ENCODE measurements around the gene MPV17. TPM values are rescaled to one million over a fixed set of nuclear protein-coding genes. Genes with fewer than 3 reads are reported as not detected.

The MPV17 gene
- total and polyA plus RNA-seq, 9 of the 15 experiments (the other 6 are each of a cell fraction or from before 2014, with no cell fraction given): 54.7 to 140 (median 70.2) TPM

DNA sequence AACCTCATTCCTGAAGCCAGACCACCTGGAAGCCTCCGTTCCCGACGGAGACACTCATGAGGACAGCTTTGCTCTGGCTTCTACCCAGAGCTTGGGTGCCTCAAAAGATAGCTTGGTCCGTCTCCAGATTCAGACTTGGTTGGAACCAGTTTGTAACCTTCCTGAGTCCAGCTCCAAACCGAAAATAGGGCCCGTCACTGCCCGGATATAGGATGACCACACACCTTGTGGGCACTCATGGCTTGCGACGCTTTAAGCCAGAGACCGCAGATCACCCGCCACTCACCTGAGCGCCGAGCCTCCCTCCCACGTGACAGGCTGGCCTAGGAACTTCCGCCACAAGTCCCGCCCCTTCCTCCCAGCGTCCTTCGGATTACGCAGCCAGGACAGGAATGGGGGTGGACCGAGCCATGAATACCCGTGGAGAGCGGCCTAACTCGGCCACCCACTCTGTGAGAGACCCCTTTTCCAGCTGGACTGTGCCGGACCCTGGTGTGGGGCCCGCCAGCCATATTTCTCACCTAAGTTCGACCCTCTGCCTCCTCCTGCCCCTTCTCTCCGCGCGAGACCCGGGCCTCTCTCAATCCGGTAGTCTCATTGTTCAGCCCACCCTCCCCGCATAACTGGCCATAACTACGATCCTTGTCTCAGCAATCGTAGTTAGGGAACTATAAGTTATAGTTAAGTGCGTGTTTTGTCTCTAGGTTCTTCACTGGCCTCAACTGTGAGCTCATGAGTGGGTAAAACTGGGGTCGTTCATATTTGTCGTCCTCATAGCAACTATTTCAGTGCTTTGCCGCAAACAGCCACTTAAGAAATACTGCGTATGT, at the start of gene MPV17 (continued):
- TF ChIP-seq, protein P1, sequence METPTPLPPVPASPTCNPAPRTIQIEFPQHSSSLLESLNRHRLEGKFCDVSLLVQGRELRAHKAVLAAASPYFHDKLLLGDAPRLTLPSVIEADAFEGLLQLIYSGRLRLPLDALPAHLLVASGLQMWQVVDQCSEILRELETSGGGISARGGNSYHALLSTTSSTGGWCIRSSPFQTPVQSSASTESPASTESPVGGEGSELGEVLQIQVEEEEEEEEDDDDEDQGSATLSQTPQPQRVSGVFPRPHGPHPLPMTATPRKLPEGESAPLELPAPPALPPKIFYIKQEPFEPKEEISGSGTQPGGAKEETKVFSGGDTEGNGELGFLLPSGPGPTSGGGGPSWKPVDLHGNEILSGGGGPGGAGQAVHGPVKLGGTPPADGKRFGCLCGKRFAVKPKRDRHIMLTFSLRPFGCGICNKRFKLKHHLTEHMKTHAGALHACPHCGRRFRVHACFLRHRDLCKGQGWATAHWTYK (CRISPR knock-in tag; IDR thresholded peaks at IDR 0.05): peak; percentile 79
- TF ChIP-seq HNRNPH1 (optimal IDR thresholded peaks at IDR 0.05; ENCODE audit: low read depth, low read length): no peak
- TF ChIP-seq SMAD2 (IDR thresholded peaks at IDR 0.05; ENCODE audit: low read depth, low read length): no peak
- no peak for TF ChIP-seq ZNF507 (tag; conservative IDR thresholded peaks at IDR 0.05)
- no peak for TF ChIP-seq FOXA3 (CRISPR knock-in tag; conservative IDR thresholded peaks at IDR 0.05 in 1 of 2, IDR thresholded peaks at IDR 0.05 in 1 of 2)
- TF ChIP-seq NFIX (CRISPR knock-in tag; IDR thresholded peaks at IDR 0.05; ENCODE audit: low read depth): no peak
- TF ChIP-seq COPS2 (conservative IDR thresholded peaks at IDR 0.05): no peak
- TF ChIP-seq, protein P2, sequence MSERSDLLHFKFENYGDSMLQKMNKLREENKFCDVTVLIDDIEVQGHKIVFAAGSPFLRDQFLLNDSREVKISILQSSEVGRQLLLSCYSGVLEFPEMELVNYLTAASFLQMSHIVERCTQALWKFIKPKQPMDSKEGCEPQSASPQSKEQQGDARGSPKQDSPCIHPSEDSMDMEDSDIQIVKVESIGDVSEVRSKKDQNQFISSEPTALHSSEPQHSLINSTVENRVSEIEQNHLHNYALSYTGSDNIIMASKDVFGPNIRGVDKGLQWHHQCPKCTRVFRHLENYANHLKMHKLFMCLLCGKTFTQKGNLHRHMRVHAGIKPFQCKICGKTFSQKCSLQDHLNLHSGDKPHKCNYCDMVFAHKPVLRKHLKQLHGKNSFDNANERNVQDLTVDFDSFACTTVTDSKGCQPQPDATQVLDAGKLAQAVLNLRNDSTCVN (CRISPR knock-in tag; IDR thresholded peaks at IDR 0.05): 0 out of 2 replicates have a peak, but pooled peaks have one; percentile 36
- no peak for TF ChIP-seq SAFB2 (IDR thresholded peaks at IDR 0.05; ENCODE audit: borderline replicate concordance, low read depth, low read length, severe bottlenecking)
- no peak for TF ChIP-seq RBM14 (IDR thresholded peaks at IDR 0.05; ENCODE audit: borderline replicate concordance, insufficient read depth, low read depth, low read length)
- no peak for TF ChIP-seq ARHGAP35 (IDR thresholded peaks at IDR 0.05; ENCODE audit: partially characterized antibody)
- no peak for TF ChIP-seq TCFL5 (CRISPR knock-in tag; conservative IDR thresholded peaks at IDR 0.05)
- no peak; the same call in 1 of the 2 replicates for TF ChIP-seq CEBPG (CRISPR knock-in tag; IDR thresholded peaks at IDR 0.05)
- no peak for TF ChIP-seq CEBPG (tag; conservative IDR thresholded peaks at IDR 0.05 in 1 of 2, IDR thresholded peaks at IDR 0.05 in 1 of 2)
- TF ChIP-seq ZSCAN29 (IDR thresholded peaks at IDR 0.05): no peak
- TF ChIP-seq KHSRP (IDR thresholded peaks at IDR 0.05): no peak

Measured in K562 (cell line).